NOMO-1 (cell line): ENCODE data around the gene ASCC1.
"Not testable (repeated sequence)": the region's sequence is repeated elsewhere in the genome, so short reads cannot be mapped to it uniquely, and the experiment has no call there.

Experiments
- DNase-seq, 2 experiments: peaks; one replicate each; lab custom pipeline; 2025; ENCODE audit not compliant: unreplicated experiment in 2 of 2; lab: John Stamatoyannopoulos, UW

Gene ASCC1

GRCh38 chr10:72133517-72133916, 82.6 kb downstream of the ASCC1 start:
- peak in 1 of 2 experiments; percentile 73 for DNase-seq

DNA sequence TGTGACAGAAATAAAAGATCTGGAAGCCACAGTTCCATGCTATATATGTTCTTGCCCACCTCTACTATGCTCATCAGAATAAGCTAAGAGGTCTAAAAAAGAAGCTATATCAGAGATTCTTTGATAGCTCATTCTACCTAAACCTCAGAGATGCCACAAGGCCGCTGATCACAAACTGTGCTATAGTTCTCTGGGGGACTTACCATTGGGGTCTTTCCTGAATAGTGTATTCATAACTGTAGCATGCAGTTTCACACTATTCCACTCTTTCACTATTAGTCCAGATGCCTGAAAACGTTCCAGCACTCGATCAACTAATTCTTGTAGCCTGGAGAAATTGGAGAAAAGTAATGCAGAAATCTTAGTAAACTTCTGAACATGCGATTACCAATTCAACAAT, 83.2 kb downstream of the ASCC1 start:
- no peak for DNase-seq

GRCh38 chr10:72127571-72127970, 88.5 kb downstream of the ASCC1 start:
- DNase-seq = no peak

DNA sequence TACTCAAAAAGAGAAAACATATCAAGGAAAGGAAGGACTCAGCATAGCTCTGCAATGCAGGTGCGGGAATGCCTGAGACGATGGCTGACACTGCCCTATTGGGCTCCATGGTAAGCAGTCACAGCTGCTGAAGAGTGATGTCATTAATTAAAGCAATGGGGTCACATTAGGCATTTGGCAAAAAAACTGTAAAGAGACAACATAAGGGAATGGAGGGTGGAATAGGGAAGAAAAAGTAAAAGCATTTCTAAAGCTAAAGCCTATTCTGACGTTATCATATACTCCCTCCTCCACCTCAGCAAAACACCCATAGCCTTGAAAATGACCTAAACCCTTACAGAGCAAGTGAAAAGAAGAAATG, 89.2 kb downstream of the ASCC1 start:
- no peak for DNase-seq

DNA sequence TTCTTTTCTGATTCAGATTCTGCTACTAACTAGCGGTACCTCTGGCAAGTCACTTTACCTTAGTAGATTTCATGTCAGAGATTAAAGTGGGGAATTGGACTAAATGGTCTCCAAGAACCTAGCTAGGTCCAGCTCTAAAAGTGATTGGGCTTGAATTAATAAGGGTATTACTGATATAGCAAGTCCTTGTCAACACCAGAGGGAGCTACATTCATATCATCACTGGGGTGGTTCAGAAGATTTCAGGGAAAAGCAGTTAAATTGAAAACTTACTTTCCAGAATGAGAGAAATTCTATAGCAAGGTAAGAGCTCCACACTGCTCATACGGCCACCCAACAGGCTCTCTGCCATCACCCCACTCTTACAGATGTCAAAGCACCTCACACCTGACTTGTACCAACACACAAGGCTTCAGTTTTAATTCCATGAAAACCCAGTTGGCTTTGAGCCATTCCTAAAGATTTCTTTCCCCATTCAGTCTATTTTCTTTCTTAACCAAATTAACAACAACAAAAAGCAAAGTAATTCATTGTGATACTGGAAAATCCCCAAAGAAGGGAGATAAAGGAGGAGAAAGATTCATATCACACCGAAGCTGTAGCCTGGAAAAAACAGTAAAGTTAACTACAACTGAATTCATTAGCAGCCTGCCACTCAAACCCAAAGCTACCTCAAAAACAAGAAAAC, 89.7 kb downstream of the ASCC1 start:
- no peak for DNase-seq

GRCh38 chr10:72124989-72125388, 91.1 kb downstream of the ASCC1 start:
- no peak for DNase-seq

GRCh38 chr10:72124381-72124780, 91.7 kb downstream of the ASCC1 start:
- DNase-seq = no peak

DNA sequence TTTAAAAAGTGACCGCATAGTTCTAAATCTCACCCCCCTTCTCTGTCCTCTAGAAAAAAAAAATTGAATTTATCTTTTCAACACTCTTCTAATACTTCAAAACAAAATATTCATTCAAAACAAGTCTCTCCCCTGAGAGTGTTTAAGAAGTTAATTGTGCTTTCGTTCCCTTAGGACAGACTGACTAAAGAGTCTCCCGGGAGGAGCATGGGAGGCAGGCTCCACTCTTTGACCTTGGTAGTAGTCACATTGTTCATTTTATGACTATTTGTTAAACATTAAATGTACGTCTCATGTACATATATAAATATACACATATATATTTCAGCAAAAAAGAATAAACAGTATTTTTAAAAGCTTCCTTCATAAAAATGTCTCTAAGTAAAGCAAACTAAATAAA, 92.5 kb downstream of the ASCC1 start:
- DNase-seq = no peak

- DNase-seq = no peak
Observed at GRCh38 chr10:72122221-72122620, 93.9 kb downstream of the ASCC1 start.

DNA sequence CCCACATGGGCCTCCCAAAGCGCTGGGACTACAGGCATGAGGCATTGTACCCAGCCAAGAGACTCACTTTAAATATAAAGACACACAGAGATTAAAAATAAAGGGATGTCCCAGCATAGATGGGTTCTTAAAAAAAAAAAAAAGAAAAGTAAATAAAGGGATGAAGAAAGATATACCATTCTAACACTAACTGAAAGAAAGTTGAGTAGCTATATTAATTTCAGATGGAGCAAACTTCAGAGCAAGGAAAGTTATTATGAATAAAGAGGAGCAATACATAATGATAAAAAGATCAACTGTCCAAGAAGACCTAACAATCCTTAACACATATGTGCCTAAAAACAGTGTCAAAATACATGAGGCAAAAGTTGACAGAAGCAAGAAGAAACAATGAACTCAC, 94.7 kb downstream of the ASCC1 start:
- DNase-seq = no peak

GRCh38 chr10:72116372-72116771, 99.7 kb downstream of the ASCC1 start:
- DNase-seq = no peak

GRCh38 chr10:72114706-72115450, 101.2 kb downstream of the ASCC1 start:
- no peak for DNase-seq

DNA sequence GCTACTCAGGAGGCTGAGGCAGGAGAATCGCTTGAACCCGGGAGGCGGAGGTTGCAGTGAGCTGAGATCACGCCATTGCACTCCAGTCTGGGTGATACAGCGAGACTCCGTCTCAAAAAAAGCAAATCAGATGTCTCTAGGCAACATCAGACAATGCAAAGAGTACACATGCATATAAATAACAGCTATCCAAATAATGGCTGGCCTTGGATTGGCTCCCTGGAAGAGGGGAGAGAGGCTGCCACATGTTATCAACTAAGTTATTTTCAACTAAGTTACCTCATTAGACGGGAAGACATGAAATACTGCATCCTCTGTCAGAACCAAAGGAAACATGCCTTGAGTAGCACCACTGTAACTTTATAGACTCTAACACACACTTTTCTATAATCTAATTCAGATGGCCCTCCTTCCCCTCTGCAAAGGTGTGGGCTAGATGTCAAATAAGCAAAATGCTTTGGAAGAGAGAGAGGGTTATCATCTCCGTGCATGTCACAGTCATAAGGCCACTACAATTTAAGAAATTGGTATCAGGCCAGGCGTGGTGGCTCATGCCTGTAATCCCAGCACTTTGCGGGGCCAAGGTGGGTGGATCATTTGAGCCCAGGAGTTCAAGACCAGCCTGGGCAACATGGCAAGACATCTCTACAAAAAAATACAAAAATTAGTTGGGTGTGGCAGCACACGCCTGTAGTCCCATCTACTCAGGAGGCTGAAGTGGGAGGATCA, 105.2 kb downstream of the ASCC1 start:
- no peak for DNase-seq

GRCh38 chr10:72109636-72110157, 106.4 kb downstream of the ASCC1 start:
- no peak for DNase-seq

DNA sequence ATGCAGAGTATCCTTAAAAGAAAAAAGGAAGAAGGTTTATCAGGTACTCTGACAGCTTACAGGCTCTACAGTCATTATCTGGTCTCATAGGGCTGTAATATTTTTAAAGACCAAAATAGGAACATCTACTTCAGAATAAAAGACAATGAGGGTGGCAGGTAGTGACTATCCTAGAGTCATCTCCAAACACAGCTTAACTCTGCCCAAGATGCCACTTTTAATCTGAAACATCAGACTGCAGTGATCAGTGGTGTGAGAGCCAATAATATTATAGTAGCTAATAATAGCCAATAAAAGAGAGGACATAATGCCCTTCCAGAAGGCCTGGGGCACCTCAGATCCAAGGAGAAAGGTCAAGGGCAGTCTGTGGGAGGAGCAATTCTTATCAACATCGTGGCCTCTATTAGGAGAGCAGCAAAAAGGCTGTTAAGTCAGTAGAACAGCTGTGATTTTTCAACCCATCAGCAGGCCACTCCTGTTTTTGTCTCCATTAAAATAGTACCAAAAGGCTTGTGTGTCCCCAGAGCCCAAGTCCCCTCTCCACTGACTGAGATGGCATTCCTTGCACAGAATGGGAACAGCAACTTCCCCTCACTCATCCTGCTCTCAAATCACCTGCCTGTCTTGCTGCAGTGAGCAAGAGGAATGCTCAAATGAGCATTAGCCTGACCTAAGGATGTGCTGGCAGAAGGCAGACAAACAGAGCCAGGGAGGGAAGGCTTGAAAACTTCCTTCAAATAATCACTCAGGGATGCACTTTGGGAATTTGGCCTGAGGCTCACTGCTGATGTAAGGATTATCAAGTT, 107.0 kb downstream of the ASCC1 start:
- no peak for DNase-seq

- not testable (repeated sequence) for DNase-seq
Observed at GRCh38 chr10:72108004-72108370, 108.1 kb downstream of the ASCC1 start.

DNA sequence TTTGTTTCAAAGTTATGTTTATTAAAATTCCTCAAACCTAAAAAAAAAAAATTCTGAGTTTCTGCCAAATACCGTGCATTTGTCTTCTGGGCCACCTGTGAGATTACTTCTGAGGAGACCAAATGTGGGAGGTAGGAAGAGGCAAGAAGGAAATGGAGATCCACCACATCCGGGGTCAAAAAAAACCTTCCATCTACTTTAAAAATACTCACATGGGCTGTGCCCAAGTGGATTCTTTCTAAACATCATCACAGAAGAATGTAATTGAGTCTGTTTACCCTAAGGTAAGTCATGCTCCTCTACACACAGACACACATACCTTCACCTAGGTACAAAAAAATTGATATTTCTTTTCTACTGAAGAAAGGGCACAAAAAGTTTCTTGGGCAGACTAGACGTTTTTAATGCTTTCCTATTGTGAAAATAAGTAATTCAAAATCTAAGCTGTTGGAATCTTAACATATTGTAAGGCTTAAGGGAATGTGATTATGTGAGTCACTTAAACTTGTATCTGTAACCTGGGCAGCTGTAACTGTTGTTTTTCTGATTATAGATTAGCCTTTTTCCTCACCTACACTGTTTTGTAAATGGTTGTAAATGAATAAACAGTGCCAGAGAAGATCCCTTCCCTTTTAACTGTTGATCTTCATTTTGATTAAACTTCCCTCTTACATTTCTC, 108.6 kb downstream of the ASCC1 start:
- DNase-seq = no peak

GRCh38 chr10:72106896-72107295, 109.2 kb downstream of the ASCC1 start:
- no peak for DNase-seq

DNA sequence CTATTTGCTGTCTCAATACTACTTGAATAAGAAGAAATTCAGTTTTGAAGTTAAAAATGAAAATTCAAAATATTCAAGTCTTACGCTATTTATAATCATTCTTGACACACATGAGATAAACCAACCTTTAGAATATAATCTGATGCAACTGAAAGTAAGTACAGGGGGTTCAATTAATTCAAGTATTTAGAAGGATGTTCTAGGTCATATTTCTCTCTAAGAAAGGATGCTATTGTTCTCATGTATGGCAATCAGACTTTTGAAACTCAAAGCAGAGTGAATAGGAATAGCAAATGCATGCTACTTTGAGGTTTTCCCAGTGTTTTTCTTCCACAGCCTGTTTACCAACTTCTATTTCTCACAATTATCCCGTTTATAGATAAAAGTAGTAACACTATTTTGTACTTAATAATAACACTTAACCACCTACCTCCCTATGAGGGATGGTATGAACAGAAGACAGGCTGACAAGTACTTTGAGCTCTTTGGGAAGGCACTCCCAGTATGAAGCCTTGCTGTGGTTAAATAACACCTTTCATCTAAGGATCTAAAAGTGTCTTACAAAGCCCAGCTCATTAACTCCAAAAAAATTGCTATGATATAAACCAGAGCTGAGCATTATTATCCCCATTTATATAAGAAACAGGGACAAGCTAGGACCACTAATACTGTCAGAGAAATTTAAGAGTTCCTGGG, 109.8 kb downstream of the ASCC1 start:
- DNase-seq = no peak

DNA sequence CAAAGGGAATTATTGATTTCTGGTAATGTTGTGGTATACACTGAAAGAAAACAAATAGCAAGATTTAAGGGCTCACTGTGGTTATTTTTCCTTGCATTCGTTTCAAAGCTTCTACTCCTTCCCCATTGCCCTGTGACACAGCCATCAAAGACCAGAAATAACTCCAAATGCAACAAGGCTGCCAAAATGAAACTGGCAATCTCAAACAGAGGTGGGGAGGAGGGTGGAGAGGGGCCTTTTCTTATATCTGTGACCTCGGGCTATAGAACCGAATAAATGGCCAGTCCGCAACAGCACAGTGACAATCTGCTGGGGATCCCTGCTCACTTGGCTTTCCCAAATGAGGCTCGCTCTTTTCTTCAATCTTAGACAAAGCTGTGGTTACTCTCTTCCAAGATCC, 110.4 kb downstream of the ASCC1 start:
- DNase-seq = no peak
